ENCODE data around the gene PNMA1. TPM values are rescaled to one million over a fixed set of nuclear protein-coding genes. Genes with fewer than 3 reads are reported as not detected.
A peak's percentile ranks its signal among the peaks of the same experiment; 100 is the strongest.

Gene PNMA1
- total and polyA plus RNA-seq, 2 of the 13 experiments (the other 11 are each of a cell fraction or from before 2014, with no cell fraction given), result 7.0 to 8.3 TPM

GRCh38 chr14:73754911-73755360 is 40.8 kb upstream of the PNMA1 start (continued):
- TF ChIP-seq ZBTB33 (CRISPR knock-in tag; IDR thresholded peaks at IDR 0.05), result no peak
- peak; percentile 31; the same call in 1 of the 2 replicates for TF ChIP-seq ZBTB7B (CRISPR knock-in tag; IDR thresholded peaks at IDR 0.05)
- TF ChIP-seq ZNF570 (CRISPR knock-in tag; IDR thresholded peaks at IDR 0.05; ENCODE audit: borderline replicate concordance), result no peak
- no peak for TF ChIP-seq ZNF20 (CRISPR knock-in tag; IDR thresholded peaks at IDR 0.05)
- TF ChIP-seq ZNF317 (CRISPR knock-in tag; IDR thresholded peaks at IDR 0.05), result no peak
- TF ChIP-seq MXD1 (CRISPR knock-in tag; IDR thresholded peaks at IDR 0.05), result 0 out of 2 replicates have a peak, but pooled peaks have one; percentile 28
- TF ChIP-seq ATRX (CRISPR knock-in tag; IDR thresholded peaks at IDR 0.05; ENCODE audit: borderline replicate concordance), result no peak
- TF ChIP-seq KDM3A (CRISPR knock-in tag; IDR thresholded peaks at IDR 0.05; ENCODE audit: low read depth), result no peak
- peak; percentile 88 for TF ChIP-seq ZNF687 (CRISPR knock-in tag; IDR thresholded peaks at IDR 0.05)
- TF ChIP-seq ZBTB39 (CRISPR knock-in tag; IDR thresholded peaks at IDR 0.05), result no peak
- 0 out of 2 replicates have a peak, but pooled peaks have one; percentile 11 for TF ChIP-seq KDM2A (CRISPR knock-in tag; IDR thresholded peaks at IDR 0.05; ENCODE audit: borderline replicate concordance, low read depth)
- TF ChIP-seq XBP1 (CRISPR knock-in tag; IDR thresholded peaks at IDR 0.05), result no peak
- peak; percentile 55; the same call in 1 of the 2 replicates for TF ChIP-seq MAX (IDR thresholded peaks at IDR 0.05)
- no peak for TF ChIP-seq ZNF264 (CRISPR knock-in tag; IDR thresholded peaks at IDR 0.05)

Measured in HepG2 (cell line).